Common myeloid progenitor, CD34-positive (primary cell): ENCODE results near the gene VPS35L.

Experiments used
- CTCF ChIA-PET: fragments of 350-600 bp; sonication (Branson Sonifier 250); formaldehyde crosslinking; loops from one replicate; lab custom pipeline; 2021; ENCODE audit warnings: antibody characterized with exemption; lab: Charles Lee
- POLR2A ChIA-PET: fragments of 350-600 bp; sonication (Branson Sonifier 250); formaldehyde crosslinking; loops from one replicate; lab custom pipeline; 2021; ENCODE audit warnings: antibody characterized with exemption; lab: Charles Lee
- DNase-seq, 3 donors: peaks; one replicate each; pipeline versions ENCODE4 v3.0.0 to v3.0.0-alpha.2; 2013
- H3K27ac ChIP-seq, 2 experiments: 1 replicate in 1 of 2; 2 replicates in 1 of 2; pipeline ENCODE4 v1.7.0; 2013; ENCODE audit warnings: inconsistent platforms in 2 of 2, low read length in 2 of 2, mild to moderate bottlenecking in 2 of 2, low read depth in 1 of 2, moderate library complexity in 1 of 2; ENCODE audit not compliant: severe bottlenecking in 2 of 2, insufficient read depth in 1 of 2, poor library complexity in 1 of 2
- H3K27me3 ChIP-seq, 5 experiments: replicated peaks in 2 of 5; 1 replicate in 3 of 5; 2 replicates in 2 of 5; pipeline versions ENCODE4 v1.6.1 to v1.7.0; 2013; ENCODE audit warnings: low read length in 4 of 5, mild to moderate bottlenecking in 2 of 5, moderate library complexity in 2 of 5, inconsistent platforms in 1 of 5; ENCODE audit not compliant: insufficient read depth in 5 of 5, control insufficient read depth in 4 of 5
- H3K36me3 ChIP-seq, 4 experiments: 1 replicate in 2 of 4; 2 replicates in 2 of 4; pipeline versions ENCODE4 v1.6.1 to v1.7.0; 2013; ENCODE audit warnings: low read length in 3 of 4, control low read depth in 1 of 4, mild to moderate bottlenecking in 1 of 4; ENCODE audit not compliant: control insufficient read depth in 4 of 4, insufficient read depth in 4 of 4
- H3K4me1 ChIP-seq, 4 experiments: 1 replicate in 3 of 4; 2 replicates in 1 of 4; pipeline versions ENCODE4 v1.6.1 to v1.7.1; 2013; ENCODE audit warnings: low read length in 3 of 4, mild to moderate bottlenecking in 3 of 4, control low read depth in 1 of 4, inconsistent platforms in 1 of 4, moderate library complexity in 1 of 4; ENCODE audit not compliant: control insufficient read depth in 4 of 4, insufficient read depth in 4 of 4; ENCODE audit errors: control extremely low read depth in 1 of 4
- H3K4me3 ChIP-seq, 7 experiments: 1 replicate in 4 of 7; 2 replicates in 3 of 7; pipeline versions ENCODE4 v1.5.1 to v1.7.0; 2013; ENCODE audit warnings: mild to moderate bottlenecking in 7 of 7, low read length in 6 of 7, moderate library complexity in 6 of 7, inconsistent platforms in 2 of 7, low read depth in 2 of 7, control low read depth in 1 of 7; ENCODE audit not compliant: insufficient read depth in 4 of 7, control insufficient read depth in 1 of 7; ENCODE audit errors: extremely low read depth in 1 of 7
- H3K9me3 ChIP-seq, 5 experiments: 1 replicate in 4 of 5; 2 replicates in 1 of 5; pipeline versions ENCODE4 v1.6.1 to v1.7.1; 2013; ENCODE audit warnings: low read length in 4 of 5, mild to moderate bottlenecking in 2 of 5, inconsistent platforms in 1 of 5, low read depth in 1 of 5, moderate library complexity in 1 of 5; ENCODE audit not compliant: control insufficient read depth in 4 of 5, insufficient read depth in 2 of 5; ENCODE audit errors: control extremely low read depth in 1 of 5
- WGBS: methylation state at CpG from one replicate; pipeline ENCODE4 v1.1.5; 2013; ENCODE audit not compliant: insufficient coverage; 5-methylcytosine and 5-hydroxymethylcytosine counted together

VPS35L gene

DNA sequence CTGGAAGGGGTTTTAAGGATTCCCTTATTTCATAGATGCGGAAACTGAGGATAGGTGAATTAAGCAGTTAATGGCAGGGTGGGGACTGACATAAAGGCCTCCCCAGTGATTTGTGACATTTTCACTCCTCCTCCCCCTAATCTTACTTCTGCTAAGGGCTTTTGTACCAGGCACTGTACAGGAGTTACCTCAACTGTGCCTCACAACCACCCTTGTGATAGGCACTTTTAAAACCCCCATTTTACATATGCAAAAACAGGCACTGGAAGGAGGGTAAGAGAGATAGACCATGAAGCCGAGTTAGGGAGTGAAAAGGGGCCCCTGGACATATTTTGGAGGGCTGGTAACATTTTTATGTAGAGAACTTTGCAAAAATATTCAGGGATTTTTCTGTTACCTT is 32.7 kb upstream of the VPS35L start:
- CTCF ChIA-PET = no interaction called here
- Histone ChIP-seq H3K4me1 (peaks cover 16 to 45% (median 37%) of the 10 kb centered on the region in 4 experiments), H3K36me3 (peaks cover 0 to 2% (median 2%) of the 10 kb centered on the region in 4 experiments), H3K9me3 (no peaks in the 10 kb centered on the region), H3K4me3 (no peak overlapping the region), H3K27me3 (no peaks in the 10 kb centered on the region), H3K27ac (no peak overlapping the region)
- WGBS = 100% methylated on average over 1 of the region's 2 CpGs
- POLR2A ChIA-PET = no interaction called here
- DNase-seq = peak in 1 of 3 donors; percentile 10

DNA sequence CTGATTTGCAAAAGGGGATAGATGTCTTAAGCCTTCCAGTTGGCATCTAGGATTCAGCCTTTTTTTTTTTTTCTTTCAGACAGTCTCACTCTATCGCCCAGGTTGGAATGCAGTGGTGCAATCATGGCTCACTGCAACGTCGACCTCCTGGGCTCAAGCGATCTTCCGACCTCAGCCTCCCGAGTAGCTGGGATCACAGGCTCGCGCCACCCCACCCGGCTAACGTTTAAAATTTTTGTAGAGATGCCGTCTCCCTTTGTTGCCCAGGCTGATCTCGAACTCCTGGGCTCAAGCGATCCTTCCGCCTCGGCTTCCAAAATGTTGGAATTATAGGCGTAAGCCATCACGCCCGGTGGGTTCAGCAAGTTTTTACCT is 32.3 kb upstream of the VPS35L start:
- DNase-seq = no peak
- ChIA-PET CTCF (no interaction called here), POLR2A (interaction anchor here (1.9 kb wide), 1 partner anchor 33 kb away, joined by 11 read pairs; the partner anchor contains the start of gene VPS35L)
- Histone ChIP-seq H3K9me3 (no peaks in the 10 kb centered on the region), H3K27ac (no peak overlapping the region), H3K4me3 (no peak overlapping the region), H3K36me3 (peaks cover 0 to 6% (median 2%) of the 10 kb centered on the region in 4 experiments), H3K4me1 (peaks cover 16 to 45% (median 37%) of the 10 kb centered on the region in 4 experiments), H3K27me3 (no peaks in the 10 kb centered on the region)
- 78% methylated on average over 18 of the region's 18 CpGs for WGBS

DNA sequence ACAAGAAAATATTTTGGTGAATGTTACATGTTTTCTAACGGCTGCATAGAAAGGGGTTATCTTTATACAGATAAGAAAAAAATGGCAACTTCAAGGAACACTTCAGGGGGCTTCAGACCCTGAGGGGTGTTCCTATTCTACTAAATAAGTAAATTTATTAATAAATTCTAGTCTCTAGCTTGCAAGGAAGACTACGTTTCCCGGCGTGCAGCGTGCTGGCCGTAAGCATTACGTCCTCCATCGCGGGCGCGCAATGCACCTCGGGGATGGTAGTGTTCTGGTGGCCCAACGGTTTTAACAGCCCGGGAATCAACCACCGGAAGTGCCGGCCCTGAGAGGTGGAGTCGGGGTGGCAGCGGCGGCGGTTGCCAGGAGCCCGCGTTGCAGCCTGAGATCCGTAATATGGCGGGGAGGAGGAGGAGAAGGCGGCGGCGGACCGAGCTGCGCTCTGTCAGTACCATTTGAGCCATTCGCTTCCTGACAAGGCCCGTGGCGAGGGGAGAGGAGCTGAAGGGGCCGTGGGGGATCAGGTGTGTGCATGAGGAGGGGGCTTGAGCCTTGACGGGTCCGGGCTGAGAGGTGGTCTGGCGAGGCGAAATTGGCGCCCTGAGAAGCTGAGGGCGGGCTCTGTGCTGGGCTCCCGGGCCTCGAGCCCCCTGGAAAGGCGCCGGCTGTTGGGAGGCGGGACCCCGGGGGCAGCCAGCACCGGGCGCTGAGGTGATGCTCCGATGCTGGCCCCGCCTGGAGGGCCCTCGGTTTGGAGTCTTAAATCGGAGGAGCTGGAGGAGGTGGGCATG is 31.7 kb upstream of the VPS35L start, which contains the start of gene CCP110:
Gene CCP110, plus strand, starts transcription at position 384 of the 797 bp plus-strand sequence. CDS start 3,940 bp downstream, outside the sequence.
- Histone ChIP-seq H3K9me3 (no peaks in the 10 kb centered on the region), H3K27ac (peak within 1 kb of the TSS; percentile 70 to 91), H3K36me3 (peaks cover 1 to 11% (median 6%) of the 10 kb centered on the region in 4 experiments), H3K4me1 (peaks cover 16 to 43% (median 37%) of the 10 kb centered on the region in 4 experiments), H3K4me3 (peak within 1 kb of the TSS; percentile 91 to 99 (median 98)), H3K27me3 (no peaks in the 10 kb centered on the region)
- CTCF ChIA-PET = interaction anchor here (0.9 to 4.8 kb wide), 4 partner anchors 10 to 32 kb away, joined by 3 to 17 read pairs (median 4); partner anchors contain the start of gene VPS35L
- 0% methylated on average over 40 of the region's 51 CpGs for WGBS
- peak; percentile 96 to 99 (median 98) for DNase-seq
- POLR2A ChIA-PET = interaction anchor here (1.9 kb wide), 1 partner anchor 32 kb away, joined by 11 read pairs; the partner anchor contains the start of gene VPS35L

DNA sequence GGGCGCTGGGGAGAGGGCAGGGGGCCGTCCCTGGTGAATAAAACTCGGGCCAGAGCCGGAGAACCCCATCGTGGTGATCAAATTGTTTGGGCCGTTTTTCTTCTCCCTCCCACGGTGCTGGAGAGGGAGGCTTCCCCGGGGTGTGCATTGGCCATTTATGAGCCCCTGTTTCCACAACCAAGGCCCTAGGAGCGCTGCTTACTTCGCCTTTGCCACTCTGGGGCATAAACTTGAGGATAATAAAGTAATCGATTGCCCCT is 31.2 kb upstream of the VPS35L start:
- Histone ChIP-seq H3K27me3 (no peaks in the 10 kb centered on the region), H3K4me1 (peaks cover 16 to 43% (median 37%) of the 10 kb centered on the region in 4 experiments), H3K27ac (peak overlapping the region; percentile 70 to 91), H3K4me3 (peak overlapping the region; percentile 91 to 99 (median 98)), H3K9me3 (no peaks in the 10 kb centered on the region), H3K36me3 (peaks cover 4 to 13% (median 8%) of the 10 kb centered on the region in 4 experiments)
- ChIA-PET CTCF (interaction anchor here (0.9 to 4.8 kb wide), 4 partner anchors 9 to 31 kb away, joined by 3 to 17 read pairs (median 4); partner anchors contain the start of gene VPS35L), POLR2A (interaction anchor here (1.9 kb wide), 1 partner anchor 31 kb away, joined by 11 read pairs; the partner anchor contains the start of gene VPS35L)
- 0% methylated on average over 9 of the region's 11 CpGs for WGBS
- peak in 1 of 3 donors; percentile 7 for DNase-seq

DNA sequence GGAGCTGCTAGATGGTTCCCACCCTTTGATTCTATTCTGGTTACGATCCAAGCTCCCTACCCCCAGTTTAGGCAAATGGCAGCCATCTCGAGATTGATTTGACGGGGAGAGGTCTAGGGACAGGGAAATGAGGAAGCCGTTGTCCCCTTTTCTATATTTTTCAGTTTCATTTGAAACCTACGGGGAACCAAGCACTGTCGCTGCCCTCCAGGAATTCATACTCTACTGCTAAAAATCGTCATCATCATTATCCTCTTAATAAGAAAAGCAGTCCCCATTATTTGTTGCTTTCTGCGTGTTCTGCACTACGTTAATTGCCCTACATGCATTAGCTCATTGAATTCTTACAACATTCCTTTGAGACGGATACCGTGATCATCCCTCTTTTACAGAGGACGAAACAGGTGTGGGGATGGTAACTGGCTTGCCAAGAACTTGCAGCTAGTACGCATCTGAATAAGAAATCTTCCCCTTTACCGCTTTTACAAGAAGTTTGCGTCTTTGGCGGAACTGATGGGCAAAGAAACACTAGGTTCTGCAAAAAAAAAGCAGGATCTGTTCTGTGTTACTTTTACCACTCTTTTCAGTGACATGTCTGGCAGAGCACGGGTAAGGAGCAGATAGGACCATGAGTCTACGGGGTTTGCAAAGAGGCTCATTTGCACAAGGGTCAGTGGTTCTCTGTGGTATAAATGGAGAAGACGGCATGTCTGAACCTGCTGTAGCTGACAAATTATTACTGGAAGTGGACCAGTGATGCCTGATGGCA is 30.7 kb upstream of the VPS35L start:
- DNase-seq = peak in 2 of 3 donors; percentile 46 to 61
- H3K36me3 ChIP-seq = peaks cover 4 to 17% (median 10%) of the 10 kb centered on the region in 4 experiments
- CTCF ChIA-PET = interaction anchor here (0.9 to 4.8 kb wide), 5 partner anchors 9 to 31 kb away, joined by 3 to 17 read pairs (median 5); partner anchors contain the start of gene VPS35L
- 2% methylated on average over 11 of the region's 19 CpGs for WGBS
- peaks cover 16 to 43% (median 35%) of the 10 kb centered on the region in 4 experiments for H3K4me1 ChIP-seq
- no peaks in the 10 kb centered on the region for H3K9me3 ChIP-seq
- peak overlapping the region; percentile 70 to 91 for H3K27ac ChIP-seq
- H3K27me3 ChIP-seq = no peaks in the 10 kb centered on the region
- POLR2A ChIA-PET = interaction anchor here (1.9 kb wide), 1 partner anchor 31 kb away, joined by 11 read pairs; the partner anchor contains the start of gene VPS35L
- H3K4me3 ChIP-seq = peak overlapping the region; percentile 91 to 99 (median 98)

DNA sequence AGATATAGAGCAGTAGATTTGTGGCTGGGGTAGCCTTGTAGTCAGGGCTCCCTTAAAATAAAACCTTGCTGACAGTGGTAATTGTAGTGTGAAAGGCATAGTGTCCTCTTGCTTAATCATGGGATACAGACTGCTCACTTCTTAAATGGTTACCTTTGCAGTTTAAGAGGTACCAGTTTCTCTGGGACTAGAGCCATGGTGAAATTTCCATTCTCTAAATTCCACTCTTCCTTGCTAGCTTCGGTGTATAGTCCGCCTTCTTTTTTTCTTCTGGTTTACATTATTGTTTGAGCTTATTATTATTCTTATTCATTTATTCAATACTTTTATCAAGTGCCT is 30.1 kb upstream of the VPS35L start:
- ChIA-PET POLR2A (no interaction called here), CTCF (interaction anchor here (0.9 to 4.8 kb wide), 4 partner anchors 8 to 30 kb away, joined by 3 to 17 read pairs (median 6); partner anchors contain the start of gene VPS35L)
- no CpG with 5 or more reads among the region's 2 CpGs for WGBS
- Histone ChIP-seq H3K9me3 (no peaks in the 10 kb centered on the region), H3K4me1 (peaks cover 16 to 38% (median 31%) of the 10 kb centered on the region in 4 experiments), H3K27ac (peak overlapping the region in 1 of 2 experiments; percentile 91), H3K4me3 (peak overlapping the region in 6 of 7 experiments; percentile 91 to 99 (median 97)), H3K36me3 (peaks cover 4 to 21% (median 13%) of the 10 kb centered on the region in 4 experiments), H3K27me3 (no peaks in the 10 kb centered on the region)
- no peak for DNase-seq
